GM12873 (cell line): ENCODE results near the gene SMARCD3.

Experiments
- CTCF ChIP-seq: IDR thresholded peaks from 2 replicates; pipeline ENCODE4 v1.5.1; 2012; ENCODE audit warnings: low read depth, mild to moderate bottlenecking, moderate library complexity, low read length, control low read depth; ENCODE audit not compliant: insufficient read depth; ENCODE audit errors: missing control alignments

The SMARCD3 gene

GRCh38 chr7:151238190-151238810, 10.2 kb downstream of the SMARCD3 start:
- no peak for TF ChIP-seq CTCF

GRCh38 chr7:151237244-151238189, 11.0 kb downstream of the SMARCD3 start:
- no peak for TF ChIP-seq CTCF

GRCh38 chr7:151236406-151236805, 12.1 kb downstream of the SMARCD3 start:
- TF ChIP-seq CTCF, result no peak

- no peak for TF ChIP-seq CTCF
These were observed 13.3 kb downstream of the SMARCD3 start for GRCh38 chr7:151235091-151235787.

GRCh38 chr7:151233804-151234203, 14.7 kb downstream of the SMARCD3 start:
- no peak for TF ChIP-seq CTCF

GRCh38 chr7:151232917-151233701, 15.4 kb downstream of the SMARCD3 start:
- peak; percentile 2 for TF ChIP-seq CTCF
